Kidney (tissue), 14 donors: ENCODE measurements around the gene KRT5. TPM values are rescaled to one million over a fixed set of nuclear protein-coding genes. Genes with fewer than 3 reads are reported as not detected.

Experiments used
- DNase-seq, 5 donors: peaks; one replicate each; pipeline ENCODE4 v3.0.0-alpha.2; 2013 to 2020
- FAIRE-seq: peaks from 2 replicates; lab custom pipeline; 2012; peaks lifted over from hg19 to GRCh38; lab: Jason Lieb, UNC
- H3K27ac ChIP-seq, 2 donors: one replicate each; pipeline ENCODE4 v1.7.0; 2013; ENCODE audit warnings: low read depth in 2 of 2, low read length in 2 of 2, inconsistent platforms in 1 of 2
- H3K27me3 ChIP-seq: one replicate; pipeline ENCODE4 v1.7.1; 2013; ENCODE audit warnings: low read length, inconsistent platforms; ENCODE audit not compliant: control insufficient read depth, insufficient read depth
- H3K36me3 ChIP-seq, 3 donors: one replicate each; pipeline versions ENCODE4 v1.7.0 to v1.7.1; 2013; ENCODE audit warnings: low read length in 3 of 3, control low read depth in 1 of 3, inconsistent platforms in 1 of 3; ENCODE audit not compliant: insufficient read depth in 3 of 3, control insufficient read depth in 2 of 3
- H3K4me1 ChIP-seq, 3 donors: one replicate each; pipeline versions ENCODE4 v1.7.0 to v1.7.1; 2013; ENCODE audit warnings: low read length in 3 of 3, inconsistent platforms in 1 of 3, low read depth in 1 of 3; ENCODE audit not compliant: control insufficient read depth in 2 of 3, insufficient read depth in 2 of 3
- H3K4me3 ChIP-seq, 3 donors: one replicate each; pipeline versions ENCODE4 v1.7.0 to v1.8.1; 2013; ENCODE audit warnings: low read length in 3 of 3, control low read depth in 1 of 3, inconsistent platforms in 1 of 3
- H3K9ac ChIP-seq, 3 donors: one replicate each; pipeline versions ENCODE4 v1.7.0 to v1.7.1; 2013; ENCODE audit warnings: low read length in 3 of 3, control low read depth in 1 of 3, inconsistent platforms in 1 of 3
- H3K9me3 ChIP-seq, 3 donors: one replicate each; pipeline versions ENCODE4 v1.7.0 to v1.7.1; 2013; ENCODE audit warnings: low read length in 3 of 3, control low read depth in 1 of 3, inconsistent platforms in 1 of 3; ENCODE audit not compliant: control insufficient read depth in 2 of 3, insufficient read depth in 1 of 3
- intact Hi-C: fragments of 100-400 bp; cut with DNase I; formaldehyde crosslinking; loops from one replicate; pipeline ENCODE4 v1.11.1; 2022
- polyA plus RNA-seq: library from polyadenylated mRNA; stranded (reverse); fragments of 350-450 nt; fragmentation: Illumina TruSeq; extraction: RNeasy Lipid Tissue Mini Kit (QIAGEN cat#74804); gene quantifications from one replicate; pipeline ENCODE4 v1.2.3, GENCODE V29; 2014; ENCODE audit warnings: low read depth, low replicate concordance; ENCODE audit not compliant: insufficient read depth
- total RNA-seq: library from RNA; stranded (reverse); fragmentation: NEBNext Ultra II Directional; extraction: Animal tissue kit (Norgen Biotek cat#: 25700); gene quantifications from one replicate; pipeline ENCODE4 v1.2.1, GENCODE V29; 2021
- TF ChIP-seq, protein P1 (sequence below): IDR thresholded peaks from 3 replicates; pipeline ENCODE4 v1.5.1; 2012; ENCODE audit warnings: mild to moderate bottlenecking, moderate library complexity, borderline replicate concordance; ENCODE audit not compliant: insufficient read depth; ENCODE audit errors: extremely low read depth
- donor health status: control.
- donor health status: control.
- donor health status: control.
- donor health status: control.
- donor health status: control.
- donor health status: DM: yes; HTN: yes; CAD: no.
- donor health status: Normal renal cell carcinoma (clear cell type).

The KRT5 gene
- total and polyA plus RNA-seq, 2 donors from 2014 or later, result 0.69 TPM; not detected in 1

DNA sequence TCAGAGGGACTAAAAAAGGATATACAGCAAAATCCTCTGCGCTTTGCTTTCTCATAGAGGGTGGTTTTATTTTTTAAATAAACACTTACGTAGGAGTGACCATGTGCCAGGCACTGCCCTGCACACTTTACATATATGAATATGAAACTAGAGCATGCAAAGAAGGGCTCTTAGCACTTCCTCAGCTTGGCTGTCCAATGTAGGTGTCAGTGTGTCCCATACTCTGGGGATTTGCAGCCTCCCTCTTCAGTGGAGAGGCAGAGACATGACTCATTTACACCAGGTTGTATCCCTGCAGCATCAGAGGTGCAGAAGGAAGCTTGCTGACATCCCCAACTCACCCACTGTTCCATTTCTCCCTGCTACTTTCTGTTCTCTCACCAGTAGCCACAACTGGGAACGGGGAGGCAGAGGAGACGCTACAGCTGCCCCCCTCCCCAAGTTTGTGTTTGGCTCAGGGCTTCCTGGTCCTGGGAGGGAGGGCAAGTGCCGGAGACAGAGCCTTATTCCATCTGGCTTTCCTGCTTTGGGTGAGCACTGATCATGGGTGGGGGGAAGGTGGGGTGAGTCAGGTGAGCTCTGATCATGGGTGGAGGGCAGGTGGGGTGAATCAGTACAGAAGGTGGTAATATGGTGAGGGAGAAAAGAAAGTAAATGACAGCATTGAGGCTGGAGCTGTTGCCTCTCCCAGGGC lies 4.9 kb upstream of the KRT5 start:
- Histone ChIP-seq H3K4me3 (no peak overlapping the region), H3K9ac (no peak overlapping the region), H3K9me3 (no peaks in the 10 kb centered on the region), H3K27ac (no peak overlapping the region), H3K36me3 (no peaks in the 10 kb centered on the region), H3K4me1 (no peaks in the 10 kb centered on the region), H3K27me3 (no peaks in the 10 kb centered on the region)
- TF ChIP-seq, protein P1, sequence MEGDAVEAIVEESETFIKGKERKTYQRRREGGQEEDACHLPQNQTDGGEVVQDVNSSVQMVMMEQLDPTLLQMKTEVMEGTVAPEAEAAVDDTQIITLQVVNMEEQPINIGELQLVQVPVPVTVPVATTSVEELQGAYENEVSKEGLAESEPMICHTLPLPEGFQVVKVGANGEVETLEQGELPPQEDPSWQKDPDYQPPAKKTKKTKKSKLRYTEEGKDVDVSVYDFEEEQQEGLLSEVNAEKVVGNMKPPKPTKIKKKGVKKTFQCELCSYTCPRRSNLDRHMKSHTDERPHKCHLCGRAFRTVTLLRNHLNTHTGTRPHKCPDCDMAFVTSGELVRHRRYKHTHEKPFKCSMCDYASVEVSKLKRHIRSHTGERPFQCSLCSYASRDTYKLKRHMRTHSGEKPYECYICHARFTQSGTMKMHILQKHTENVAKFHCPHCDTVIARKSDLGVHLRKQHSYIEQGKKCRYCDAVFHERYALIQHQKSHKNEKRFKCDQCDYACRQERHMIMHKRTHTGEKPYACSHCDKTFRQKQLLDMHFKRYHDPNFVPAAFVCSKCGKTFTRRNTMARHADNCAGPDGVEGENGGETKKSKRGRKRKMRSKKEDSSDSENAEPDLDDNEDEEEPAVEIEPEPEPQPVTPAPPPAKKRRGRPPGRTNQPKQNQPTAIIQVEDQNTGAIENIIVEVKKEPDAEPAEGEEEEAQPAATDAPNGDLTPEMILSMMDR, result no peak
- no peak for FAIRE-seq
- peak in 2 of 5 donors; percentile 1 to 2 for DNase-seq
- intact Hi-C loops, result no loop called here

DNA sequence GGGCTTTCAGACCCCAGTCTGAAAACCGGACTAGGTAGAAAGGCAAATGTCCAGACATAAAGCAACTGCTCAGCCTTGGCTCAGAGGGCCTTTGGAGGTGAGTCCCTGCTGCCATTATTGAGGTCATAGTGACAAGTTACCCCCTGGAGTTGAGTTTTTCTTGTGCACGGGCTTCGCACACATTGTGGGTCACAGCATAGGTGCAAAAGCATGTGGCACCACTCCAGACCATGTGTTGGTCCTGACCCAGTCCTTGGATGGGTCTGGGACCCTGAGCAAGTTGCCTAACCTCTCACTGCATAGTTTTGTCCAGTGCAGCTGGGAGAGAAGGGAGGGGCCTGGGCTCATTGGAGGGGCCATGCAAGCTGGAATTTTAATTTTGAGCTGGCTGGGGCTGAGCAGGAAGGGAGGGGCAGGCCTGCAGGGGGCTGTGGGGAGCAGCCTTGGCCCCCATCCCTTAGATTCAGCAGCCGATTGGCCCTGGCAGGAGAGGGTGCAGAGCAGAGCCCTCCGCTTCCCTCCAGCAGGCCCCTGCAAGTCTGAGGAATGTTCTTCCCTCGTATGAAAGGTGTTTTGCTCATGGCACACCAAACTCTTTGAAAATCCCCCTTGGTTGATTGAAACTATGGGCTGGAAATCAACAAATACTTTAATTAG lies 4.2 kb upstream of the KRT5 start:
- no peaks in the 10 kb centered on the region for H3K9me3 ChIP-seq
- H3K9ac ChIP-seq, result no peak overlapping the region
- intact Hi-C loops, result no loop called here
- no peaks in the 10 kb centered on the region for H3K36me3 ChIP-seq
- H3K4me1 ChIP-seq, result no peaks in the 10 kb centered on the region
- DNase-seq, result peak in 1 of 5 donors; percentile 8
- H3K27ac ChIP-seq, result no peak overlapping the region
- H3K4me3 ChIP-seq, result no peak overlapping the region
- TF ChIP-seq, protein P1, result no peak
- no peaks in the 10 kb centered on the region for H3K27me3 ChIP-seq
- FAIRE-seq, result no peak

DNA sequence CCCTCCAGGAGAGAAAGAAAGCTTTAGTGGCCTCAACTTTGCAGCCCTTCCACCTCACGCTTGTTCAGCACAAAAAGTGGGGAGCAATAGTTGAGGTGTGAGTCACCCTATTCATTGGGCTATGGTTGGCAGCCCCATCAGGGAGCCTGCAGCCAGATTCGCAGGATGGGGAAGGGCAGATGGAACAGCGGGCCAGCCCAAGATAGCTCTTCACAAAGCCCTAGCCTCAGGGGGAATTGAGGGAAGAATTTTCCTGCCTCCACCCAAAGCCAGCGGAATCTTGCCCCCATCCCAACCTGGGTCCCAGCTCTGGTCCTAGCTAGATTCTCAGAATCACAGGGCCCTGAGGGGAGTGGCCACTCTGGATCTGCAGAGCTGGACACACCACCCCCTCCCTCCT lies 3.6 kb upstream of the KRT5 start:
- Histone ChIP-seq H3K9me3 (no peaks in the 10 kb centered on the region), H3K9ac (no peak overlapping the region), H3K36me3 (no peaks in the 10 kb centered on the region), H3K27me3 (no peaks in the 10 kb centered on the region), H3K4me1 (no peaks in the 10 kb centered on the region), H3K27ac (no peak overlapping the region), H3K4me3 (no peak overlapping the region)
- TF ChIP-seq, protein P1, result no peak
- intact Hi-C loops, result no loop called here
- DNase-seq (no peak), FAIRE-seq (no peak)
